HK-2 (cell line): ENCODE results near the gene NLRC4.
"Not testable (repeated sequence)": the region's sequence is repeated elsewhere in the genome, so short reads cannot be mapped to it uniquely, and the experiment has no call there.

Experiments
- DNase-seq: peaks from one replicate; pipeline ENCODE4 v3.0.0-alpha.2; 2018; ENCODE audit not compliant: unreplicated experiment

The NLRC4 gene

DNA sequence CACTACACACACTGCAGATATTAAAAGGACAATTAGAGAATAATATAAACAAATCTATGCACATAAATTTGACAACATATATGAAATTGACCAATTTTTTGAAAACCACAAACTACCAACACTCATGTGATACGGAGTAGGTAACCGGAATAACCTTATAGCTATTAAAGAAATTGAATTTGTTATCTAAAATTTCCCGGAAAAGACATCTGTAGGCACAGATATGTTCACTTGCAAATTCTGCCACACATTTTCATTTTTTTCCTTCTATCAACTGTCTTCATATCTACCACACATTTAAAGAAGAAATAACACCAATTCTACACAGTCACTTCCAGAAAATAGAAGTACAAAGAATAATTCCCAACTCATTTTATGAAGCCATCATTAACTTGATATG lies 22.4 kb downstream of the NLRC4 start:
- DNase-seq, result no peak

DNA sequence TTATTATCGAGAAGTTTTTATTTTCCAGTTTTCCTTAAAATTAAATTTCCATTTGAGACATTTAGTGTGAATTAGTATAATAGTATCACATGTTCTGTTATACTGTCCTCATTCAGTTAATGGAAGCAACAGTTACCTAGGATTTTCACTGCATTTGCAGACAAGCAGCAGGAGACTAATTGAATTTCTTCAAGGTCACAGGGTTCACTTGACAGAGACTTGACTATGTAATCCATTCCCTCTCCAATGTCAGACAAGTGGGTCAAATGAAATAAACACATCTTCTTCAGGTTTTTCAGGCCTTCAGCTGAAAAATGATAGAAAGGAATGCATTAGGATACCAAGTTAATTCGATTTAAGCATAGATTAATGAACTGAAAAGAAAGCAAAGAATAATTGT lies 26.7 kb downstream of the NLRC4 start:
- DNase-seq, result no peak

DNA sequence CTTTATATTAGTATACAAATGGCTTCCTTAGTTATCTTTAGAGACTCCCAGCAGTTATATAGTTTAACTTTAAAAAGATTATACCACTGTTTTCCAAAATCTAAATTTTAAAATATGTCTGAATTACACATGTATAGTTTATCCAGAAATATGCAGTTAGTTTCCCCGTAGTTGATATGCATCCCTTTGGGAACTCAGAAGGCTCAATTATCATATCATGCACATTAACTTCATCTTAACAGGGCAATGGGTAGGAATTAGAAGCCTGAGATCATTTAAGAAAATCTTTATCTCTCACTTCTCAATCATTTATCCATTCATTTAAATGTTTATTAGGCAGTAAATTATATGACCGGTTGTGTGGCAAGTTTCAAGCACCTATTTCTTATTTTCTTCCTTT lies 27.2 kb downstream of the NLRC4 start:
- DNase-seq, result no peak

DNA sequence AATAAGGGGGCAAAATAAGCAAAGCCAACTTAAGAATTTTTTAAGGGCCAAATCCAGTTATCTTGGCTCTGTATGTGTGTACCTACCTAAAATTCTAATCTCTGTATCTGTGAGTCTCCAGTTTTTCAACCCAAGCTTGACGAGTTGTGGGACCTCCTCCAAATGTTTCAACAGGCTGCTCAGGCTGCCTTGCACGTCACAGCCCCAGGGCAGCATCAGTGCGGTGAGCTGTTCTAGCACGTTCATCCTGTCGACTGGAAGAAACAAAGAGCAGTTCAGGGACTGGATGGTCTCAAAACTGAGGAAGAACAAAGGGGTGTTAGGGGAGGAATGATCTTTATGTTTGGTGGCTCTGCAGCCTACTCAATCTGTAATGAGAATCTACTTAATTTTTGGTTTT lies 29.4 kb downstream of the NLRC4 start:
- DNase-seq, result no peak

DNA sequence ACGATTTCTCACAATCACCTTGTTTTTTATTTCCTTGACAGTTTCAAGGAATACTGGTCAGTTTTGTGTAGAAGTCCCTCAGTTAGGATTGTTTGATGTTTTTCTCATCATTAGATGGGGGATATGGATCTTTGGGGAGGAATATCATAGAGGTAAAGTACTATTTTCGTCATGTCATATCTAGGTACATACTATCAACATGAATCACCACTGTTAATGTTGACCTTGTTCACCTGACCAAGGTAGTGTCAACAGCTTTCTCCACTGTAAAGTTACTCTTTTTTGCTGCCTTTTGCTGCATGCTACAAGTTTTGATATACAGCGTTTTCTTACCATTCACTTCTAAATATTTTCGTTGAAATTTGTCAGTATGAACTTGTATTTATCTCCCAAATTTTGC lies 32.7 kb downstream of the NLRC4 start:
- DNase-seq, result no peak

DNA sequence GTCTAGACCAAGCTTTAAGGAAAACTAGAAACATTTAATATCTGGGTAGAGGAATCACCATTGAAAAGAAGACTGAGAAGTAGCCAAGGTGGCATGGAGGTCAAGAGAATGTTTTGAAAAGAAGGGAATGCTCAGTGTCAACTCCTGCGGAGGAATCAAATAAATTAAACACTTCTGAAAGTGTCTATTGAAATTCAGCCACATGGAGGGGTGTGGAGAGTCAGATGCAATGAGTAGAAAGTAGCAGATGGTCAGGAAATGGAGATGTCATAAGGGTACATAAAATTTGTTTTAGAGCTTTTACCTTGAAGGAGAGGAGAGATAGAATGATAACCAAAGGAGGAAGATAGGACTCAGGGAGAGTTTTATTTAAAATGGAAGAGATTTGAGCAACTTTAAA lies 35.1 kb downstream of the NLRC4 start:
- no peak for DNase-seq

DNA sequence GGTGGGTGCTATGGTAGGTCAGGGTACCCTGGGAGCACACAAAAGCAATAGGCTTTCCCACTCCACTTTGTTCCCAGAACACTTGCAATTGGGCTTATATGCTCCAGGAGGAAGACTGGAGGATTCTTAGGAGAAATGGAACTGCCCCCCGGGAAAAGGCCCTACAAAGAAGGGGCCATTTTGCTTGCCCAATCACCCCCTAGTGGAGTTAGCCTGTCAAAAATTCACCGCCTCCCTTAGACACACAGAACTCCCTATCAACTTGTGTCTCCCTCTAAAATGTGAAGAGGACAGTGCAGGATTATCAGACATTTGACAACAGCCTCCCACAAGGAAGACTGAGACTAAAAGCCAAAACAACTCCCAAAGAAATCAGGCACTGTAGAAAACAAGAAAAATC lies 36.5 kb downstream of the NLRC4 start:
- no peak for DNase-seq

DNA sequence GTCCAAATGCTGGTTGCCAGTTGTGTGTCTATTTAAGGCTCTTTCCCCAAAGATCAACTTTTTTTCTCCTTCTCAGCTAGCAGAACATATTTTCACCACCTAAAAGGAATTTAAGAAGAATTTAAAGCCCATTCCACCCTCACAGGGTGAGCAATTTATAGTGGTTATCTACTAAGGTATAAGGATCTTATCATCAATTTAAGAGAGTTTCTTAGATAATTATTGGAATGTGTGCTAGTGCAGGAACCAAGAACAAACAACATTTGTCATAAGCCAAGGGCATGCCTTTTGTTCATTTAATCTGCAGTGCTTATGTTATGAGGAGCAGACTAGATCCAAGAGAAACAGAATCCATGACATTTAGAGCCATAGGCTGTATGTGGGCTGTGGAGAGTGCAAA lies 37.2 kb downstream of the NLRC4 start:
- no peak for DNase-seq

DNA sequence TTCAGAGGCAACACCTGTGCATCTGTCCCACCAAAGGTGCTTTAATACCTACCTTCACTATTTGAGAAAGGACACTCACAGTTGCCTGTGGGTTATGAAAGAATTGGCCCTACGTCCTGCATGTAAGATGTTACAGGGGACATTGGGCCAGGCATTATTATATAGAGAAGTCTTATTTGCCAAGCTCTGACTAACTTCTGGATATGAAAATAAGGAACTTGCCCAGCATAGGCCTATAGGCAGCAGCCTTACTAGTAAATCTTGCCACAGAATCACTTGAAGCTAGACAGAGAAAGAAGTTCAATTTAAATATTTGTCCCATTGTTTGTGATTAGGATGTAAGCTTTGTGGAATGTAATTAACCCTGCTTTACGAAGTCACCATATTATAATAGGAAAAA lies 41.7 kb downstream of the NLRC4 start:
- DNase-seq, result no peak

DNA sequence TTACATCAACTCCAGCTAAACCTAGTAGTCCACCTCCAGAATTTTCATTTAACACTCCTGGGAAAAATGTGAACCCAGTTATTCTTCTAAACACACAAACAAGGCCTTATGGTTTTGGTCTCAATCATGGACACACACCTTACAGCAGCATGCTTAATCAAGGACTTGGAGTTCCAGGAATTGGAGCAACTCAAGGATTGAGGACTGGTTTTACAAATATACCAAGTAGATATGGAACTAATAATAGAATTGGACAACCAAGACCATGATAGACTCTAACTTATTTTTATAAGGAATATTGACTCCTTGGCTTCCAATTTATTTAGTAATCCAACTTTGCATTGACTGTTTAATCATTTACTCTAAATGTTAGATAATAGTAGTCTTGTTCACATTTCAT lies 44.2 kb downstream of the NLRC4 start:
- DNase-seq, result no peak

DNA sequence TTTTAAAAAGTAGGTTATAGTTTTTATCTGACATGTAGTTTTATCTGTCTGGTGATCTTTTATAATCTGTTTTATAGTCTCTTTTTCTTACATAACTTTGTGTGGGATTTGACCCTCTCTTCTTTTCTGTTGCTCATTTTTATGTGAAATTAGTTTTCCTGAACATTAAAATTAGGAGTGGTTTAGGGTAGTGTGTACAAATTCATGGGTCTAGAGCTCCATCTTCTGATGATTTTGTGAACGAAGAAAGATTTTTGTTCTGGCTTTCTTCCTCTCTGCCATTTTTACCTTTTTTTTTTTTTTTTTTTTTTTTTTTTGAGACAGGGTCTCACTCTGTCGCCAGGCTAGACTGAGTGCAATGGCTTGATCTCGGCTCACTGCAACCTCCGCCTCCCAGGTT lies 52.4 kb downstream of the NLRC4 start:
- no peak for DNase-seq

DNA sequence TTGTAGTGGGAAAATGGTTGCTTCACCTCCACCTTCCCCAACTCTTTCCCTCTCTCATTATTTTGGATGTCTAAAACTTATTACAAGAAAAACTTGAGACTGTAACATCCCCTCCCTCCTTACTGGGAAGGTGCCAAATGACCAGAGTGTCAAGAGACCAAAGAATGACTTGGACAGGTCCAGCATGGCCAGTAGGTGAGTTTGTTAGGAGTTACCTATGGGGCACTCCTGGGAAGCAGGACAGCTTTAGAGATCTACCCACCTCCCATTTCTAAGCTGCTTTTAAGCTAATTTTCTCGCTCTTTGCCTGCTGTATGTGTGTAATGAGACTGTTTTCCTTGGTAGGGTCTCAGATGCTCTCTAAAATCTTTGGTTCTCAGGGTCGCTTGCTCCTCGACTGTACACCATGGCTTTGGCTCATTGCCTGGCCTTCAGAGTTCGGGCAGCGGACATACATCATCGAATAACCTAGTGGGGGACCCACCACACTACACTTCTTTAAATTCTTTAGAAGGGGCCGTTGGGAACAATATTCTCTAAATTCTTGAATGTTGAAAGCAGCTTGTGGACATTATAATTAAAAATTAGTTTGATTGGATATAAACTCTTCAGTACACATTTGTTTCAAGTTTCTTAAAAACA lies 53.8 kb downstream of the NLRC4 start:
- no peak for DNase-seq

DNA sequence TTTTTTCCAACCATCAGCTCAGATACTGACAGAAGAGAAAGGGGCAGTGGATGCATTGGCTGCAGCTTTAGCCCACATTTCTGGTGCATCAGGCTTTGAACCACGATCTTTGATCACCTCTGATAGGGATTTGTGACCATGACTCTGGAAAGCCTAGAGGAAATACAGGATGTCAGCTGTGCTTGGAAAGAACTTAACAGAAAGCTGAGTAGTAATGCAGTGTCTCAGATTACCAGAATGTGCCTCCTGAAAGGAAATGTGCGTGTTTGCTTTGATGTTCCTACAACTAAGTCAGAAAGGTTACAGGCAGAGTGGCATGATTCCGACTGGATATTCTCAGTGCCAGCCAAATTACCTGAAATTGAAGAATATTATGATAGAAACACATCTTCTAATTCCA lies 61.3 kb downstream of the NLRC4 start:
- not testable (repeated sequence) for DNase-seq

DNA sequence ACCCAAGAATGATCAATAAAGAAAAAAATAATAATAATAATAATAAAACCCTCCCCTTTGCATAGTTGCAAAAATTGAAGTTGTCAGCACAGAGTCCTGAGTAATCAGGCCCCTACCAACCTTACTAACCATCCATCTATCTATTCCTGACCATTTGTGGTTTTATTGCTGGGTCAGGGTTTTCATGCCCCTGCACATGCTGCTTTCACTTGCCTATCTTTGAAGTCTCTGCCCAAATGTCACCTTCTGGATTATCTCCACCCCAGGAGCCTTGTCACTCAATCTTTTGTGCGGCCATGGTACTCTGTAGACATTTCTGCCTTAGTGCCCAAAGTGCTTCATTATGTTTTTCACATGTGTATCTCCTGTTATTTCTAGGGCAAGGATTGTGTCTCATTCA lies 63.9 kb downstream of the NLRC4 start:
- no peak for DNase-seq

DNA sequence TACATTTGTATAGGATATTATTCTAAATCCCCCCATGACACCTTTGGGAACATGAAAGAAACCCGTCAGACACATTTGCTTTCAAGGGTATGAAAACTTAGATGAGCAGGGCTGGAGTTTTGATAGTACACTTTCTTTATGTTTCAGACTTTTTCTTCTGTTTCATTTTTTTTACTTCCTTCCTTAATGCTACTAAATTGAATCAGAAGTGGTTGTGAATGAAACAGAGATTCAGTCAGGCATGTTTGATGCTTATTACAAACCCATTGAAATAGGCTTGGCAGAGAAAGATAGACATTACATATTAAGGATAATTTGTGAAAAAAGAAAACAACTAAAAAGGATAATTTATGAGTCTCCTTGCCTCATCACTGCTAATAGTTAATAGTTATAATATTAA lies 72.3 kb downstream of the NLRC4 start:
- no peak for DNase-seq

DNA sequence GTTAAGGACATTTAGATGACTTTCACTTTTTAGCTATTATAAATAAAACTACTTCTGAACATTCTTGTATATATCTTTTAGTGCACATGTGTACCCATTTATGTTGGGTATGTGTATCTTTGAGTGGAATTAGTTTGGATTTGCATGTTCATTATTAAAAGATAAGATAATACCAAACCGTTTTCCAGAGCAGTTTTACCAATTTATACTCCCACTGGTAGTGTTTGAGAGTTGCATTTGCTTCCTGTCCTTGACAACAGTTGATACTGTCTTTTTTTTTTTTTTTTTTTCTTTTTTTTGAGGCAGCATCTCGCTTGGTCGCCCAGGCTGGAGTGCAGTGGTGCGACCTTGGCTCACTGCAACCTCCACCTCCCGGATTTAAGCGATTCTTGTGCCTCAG lies 75.7 kb downstream of the NLRC4 start:
- no peak for DNase-seq

DNA sequence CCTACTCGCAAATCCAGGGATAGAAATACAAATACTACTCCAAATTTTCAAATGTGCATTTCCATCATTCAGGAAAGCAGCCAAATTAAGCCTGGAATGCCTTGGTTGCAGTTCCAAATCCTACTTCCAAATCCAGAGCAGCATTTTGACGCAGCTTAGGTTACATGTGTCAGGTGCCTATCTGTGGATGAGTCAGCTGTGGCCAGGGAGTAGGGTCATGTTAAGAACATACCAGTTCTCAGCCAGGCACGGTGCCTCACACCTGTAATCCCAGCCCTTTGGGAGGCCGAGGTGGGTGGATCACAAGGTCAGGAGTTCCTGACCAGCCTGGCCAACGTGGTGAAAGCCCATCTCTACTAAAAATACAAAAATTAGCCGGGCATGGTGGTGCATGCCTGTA lies 82.0 kb downstream of the NLRC4 start:
- no peak for DNase-seq
